Muscle layer of colon (tissue), 2 donors: Measurements from ENCODE around the gene PODN.

Experiments used
- H3K27ac ChIP-seq: one replicate; pipeline ENCODE4 v1.7.0; 2013; ENCODE audit warnings: low read depth, mild to moderate bottlenecking, low read length, moderate library complexity
- H3K27me3 ChIP-seq, 2 donors: one replicate each; pipeline ENCODE4 v1.7.0; 2013; ENCODE audit warnings: low read length in 2 of 2, mild to moderate bottlenecking in 2 of 2; ENCODE audit not compliant: insufficient read depth in 2 of 2, control insufficient read depth in 1 of 2
- H3K36me3 ChIP-seq: one replicate; pipeline ENCODE4 v1.7.0; 2013; ENCODE audit warnings: mild to moderate bottlenecking, low read length; ENCODE audit not compliant: insufficient read depth
- H3K4me1 ChIP-seq: one replicate; pipeline ENCODE4 v1.7.0; 2013; ENCODE audit warnings: mild to moderate bottlenecking, low read length; ENCODE audit not compliant: insufficient read depth
- H3K4me3 ChIP-seq, 2 donors: one replicate each; pipeline ENCODE4 v1.7.0; 2013; ENCODE audit warnings: low read length in 2 of 2, low read depth in 1 of 2, mild to moderate bottlenecking in 1 of 2, moderate library complexity in 1 of 2
- H3K9ac ChIP-seq: one replicate; pipeline ENCODE4 v1.7.0; 2013; ENCODE audit warnings: low read length
- H3K9me3 ChIP-seq: one replicate; pipeline ENCODE4 v1.7.0; 2013; ENCODE audit warnings: mild to moderate bottlenecking, low read length
- donor health status: abdominal sarcoma.
- donor health status: Adenocarcinoma of cecum.

The PODN gene

DNA sequence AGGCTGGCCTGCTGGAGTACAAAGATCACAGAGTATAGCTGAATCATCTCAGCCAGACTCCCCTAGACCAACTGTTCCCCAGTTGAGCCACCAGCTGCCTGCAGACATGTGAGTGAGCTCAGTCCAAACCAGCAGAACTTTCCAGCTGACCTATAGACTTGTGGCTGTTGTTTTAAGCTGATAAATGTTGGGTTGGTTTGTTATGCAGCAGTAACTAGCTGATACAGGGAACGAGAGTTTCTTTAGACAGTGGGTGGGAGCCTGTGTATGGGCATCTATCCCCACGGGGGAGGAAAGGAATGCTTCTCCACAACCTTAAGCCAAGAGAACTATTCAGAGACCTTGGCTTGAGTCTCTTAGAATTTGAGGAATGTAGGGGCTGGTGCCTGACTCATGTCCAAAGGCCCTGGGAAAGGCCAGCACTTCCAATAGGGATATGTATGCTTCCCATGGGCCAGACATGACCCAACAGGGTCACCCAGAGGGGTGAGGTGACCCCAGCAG lies 50.3 kb downstream of the PODN start:
- H3K27me3 ChIP-seq: no peaks in the 10 kb centered on the region
- H3K36me3 ChIP-seq: no peaks in the 10 kb centered on the region
- H3K9ac ChIP-seq: no peak overlapping the region
- H3K9me3 ChIP-seq: no peaks in the 10 kb centered on the region
- H3K27ac ChIP-seq: no peak overlapping the region
- peaks cover 36% of the 10 kb centered on the region for H3K4me1 ChIP-seq
- no peak overlapping the region for H3K4me3 ChIP-seq

- H3K36me3 ChIP-seq: no peaks in the 10 kb centered on the region
- peaks cover 36% of the 10 kb centered on the region for H3K4me1 ChIP-seq
- H3K9me3 ChIP-seq: no peaks in the 10 kb centered on the region
- no peaks in the 10 kb centered on the region for H3K27me3 ChIP-seq
- no peak overlapping the region for H3K27ac ChIP-seq
- H3K9ac ChIP-seq: no peak overlapping the region
- no peak overlapping the region for H3K4me3 ChIP-seq
These were observed 50.8 kb downstream of the PODN start for GRCh38 chr1:53112861-53113260.

- Histone ChIP-seq H3K36me3 (no peaks in the 10 kb centered on the region), H3K27ac (no peak overlapping the region), H3K4me3 (no peak overlapping the region), H3K27me3 (no peaks in the 10 kb centered on the region), H3K4me1 (peaks cover 29% of the 10 kb centered on the region), H3K9me3 (no peaks in the 10 kb centered on the region), H3K9ac (no peak overlapping the region)
These were observed 52.1 kb downstream of the PODN start for GRCh38 chr1:53114090-53114489.

GRCh38 chr1:53114581-53115400 lies 52.8 kb downstream of the PODN start:
- Histone ChIP-seq H3K4me3 (no peak overlapping the region), H3K9ac (no peak overlapping the region), H3K36me3 (no peaks in the 10 kb centered on the region), H3K4me1 (peaks cover 22% of the 10 kb centered on the region), H3K27me3 (no peaks in the 10 kb centered on the region), H3K9me3 (no peaks in the 10 kb centered on the region), H3K27ac (no peak overlapping the region)

DNA sequence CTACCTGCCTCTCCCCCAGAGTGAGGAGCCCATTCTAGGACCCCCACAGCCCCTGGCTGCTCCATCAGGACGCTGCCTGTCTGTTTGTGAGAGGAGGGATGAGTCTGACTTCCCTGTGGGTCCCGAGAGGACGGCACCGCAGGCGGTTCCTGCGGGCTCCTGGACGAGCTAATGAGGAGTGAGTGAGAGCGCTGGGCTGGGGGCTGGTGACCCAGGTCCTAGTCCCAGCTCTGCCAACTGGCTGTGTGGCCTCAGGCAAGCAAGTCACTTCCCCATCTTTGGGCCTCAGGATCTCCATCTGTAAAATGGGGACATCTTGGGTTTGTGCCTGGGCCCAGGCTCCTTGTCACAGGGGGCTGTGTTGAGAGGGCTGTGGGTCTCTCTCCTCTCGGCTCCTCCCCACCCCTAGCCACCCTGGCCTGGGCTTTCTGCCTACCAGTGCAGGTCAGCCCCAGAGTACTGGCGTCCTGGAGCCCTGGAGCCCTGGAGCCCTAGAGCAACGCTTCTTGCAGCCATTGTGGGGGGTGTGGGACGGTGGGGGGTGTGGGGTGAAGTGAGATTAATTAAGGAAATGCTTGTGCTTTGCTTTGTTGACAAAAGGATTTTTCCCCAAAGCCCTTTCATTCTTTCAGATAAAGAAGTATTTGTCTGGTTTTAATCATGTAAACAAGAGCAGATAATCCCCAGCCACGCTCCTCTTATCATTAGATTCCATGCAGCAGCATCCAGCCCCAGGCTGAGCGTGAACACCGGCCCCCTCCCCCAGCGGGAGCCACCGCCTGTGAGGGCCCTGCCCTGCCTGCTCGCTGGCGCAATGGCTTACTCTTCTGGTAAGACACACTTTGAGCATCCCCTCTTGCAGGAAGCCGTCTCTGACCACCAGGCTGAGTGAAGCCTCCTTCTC lies 53.6 kb downstream of the PODN start:
- H3K4me1 ChIP-seq: peaks cover 20% of the 10 kb centered on the region
- H3K9ac ChIP-seq: no peak overlapping the region
- H3K4me3 ChIP-seq: no peak overlapping the region
- no peaks in the 10 kb centered on the region for H3K27me3 ChIP-seq
- H3K27ac ChIP-seq: no peak overlapping the region
- no peaks in the 10 kb centered on the region for H3K36me3 ChIP-seq
- H3K9me3 ChIP-seq: no peaks in the 10 kb centered on the region

DNA sequence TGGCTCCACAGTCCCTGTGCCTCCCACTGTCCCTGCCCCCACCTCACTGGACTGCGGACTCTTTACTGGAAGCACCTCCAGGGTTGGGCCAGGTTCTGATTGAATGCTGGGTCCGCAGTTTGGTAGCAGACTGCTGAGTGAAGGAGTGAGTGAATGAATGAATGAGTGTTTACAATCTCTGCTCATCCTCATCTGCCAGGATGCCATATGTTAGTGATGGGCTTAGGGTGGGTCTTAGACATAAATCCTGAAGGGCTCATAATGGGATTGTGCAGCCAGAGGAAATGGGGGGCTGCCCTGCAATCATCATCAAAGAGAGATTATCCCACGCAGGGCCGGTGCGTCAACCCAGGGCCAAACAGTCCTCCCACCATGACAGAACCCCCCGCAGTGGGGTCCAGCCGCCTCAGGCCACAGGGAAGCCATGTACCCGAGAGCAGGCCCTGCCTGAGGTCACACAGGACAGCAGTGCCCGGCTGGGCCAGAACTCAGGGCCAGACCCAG lies 54.3 kb downstream of the PODN start:
- no peak overlapping the region for H3K9ac ChIP-seq
- H3K4me3 ChIP-seq: no peak overlapping the region
- H3K36me3 ChIP-seq: no peaks in the 10 kb centered on the region
- no peaks in the 10 kb centered on the region for H3K27me3 ChIP-seq
- no peaks in the 10 kb centered on the region for H3K9me3 ChIP-seq
- H3K4me1 ChIP-seq: peaks cover 22% of the 10 kb centered on the region
- H3K27ac ChIP-seq: no peak overlapping the region

GRCh38 chr1:53116933-53117600 lies 55.1 kb downstream of the PODN start:
- Histone ChIP-seq H3K4me1 (peaks cover 23% of the 10 kb centered on the region), H3K9me3 (no peaks in the 10 kb centered on the region), H3K36me3 (no peaks in the 10 kb centered on the region), H3K27ac (no peak overlapping the region), H3K27me3 (no peaks in the 10 kb centered on the region), H3K9ac (no peak overlapping the region), H3K4me3 (no peak overlapping the region)

GRCh38 chr1:53117836-53118235 lies 55.8 kb downstream of the PODN start:
- Histone ChIP-seq H3K27me3 (no peaks in the 10 kb centered on the region), H3K9me3 (no peaks in the 10 kb centered on the region), H3K9ac (no peak overlapping the region), H3K4me3 (no peak overlapping the region), H3K4me1 (peaks cover 26% of the 10 kb centered on the region), H3K27ac (no peak overlapping the region), H3K36me3 (no peaks in the 10 kb centered on the region)

DNA sequence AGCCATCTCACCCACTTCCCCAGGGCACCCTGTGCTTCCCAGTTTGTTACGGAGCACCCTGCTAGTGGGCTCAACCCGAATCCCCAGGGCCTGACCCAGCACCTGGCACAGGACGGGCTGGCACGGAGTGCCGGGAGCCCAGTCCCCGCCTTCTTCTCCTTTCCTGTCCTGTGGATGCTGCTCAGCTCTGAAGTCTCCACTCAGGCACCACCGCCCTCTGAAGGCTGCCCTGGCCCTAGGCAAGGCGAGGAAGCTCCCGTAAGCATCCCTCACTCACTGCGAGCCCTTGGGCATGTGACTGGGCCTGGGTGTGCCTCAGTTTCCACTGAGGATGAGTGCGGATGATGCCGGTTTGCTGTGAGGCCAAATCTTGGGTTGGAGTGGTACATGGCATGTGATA lies 58.6 kb downstream of the PODN start:
- no peaks in the 10 kb centered on the region for H3K36me3 ChIP-seq
- no peak overlapping the region for H3K27ac ChIP-seq
- H3K27me3 ChIP-seq: no peaks in the 10 kb centered on the region
- H3K4me1 ChIP-seq: peaks cover 54% of the 10 kb centered on the region
- no peaks in the 10 kb centered on the region for H3K9me3 ChIP-seq
- no peak overlapping the region for H3K9ac ChIP-seq
- no peak overlapping the region for H3K4me3 ChIP-seq

DNA sequence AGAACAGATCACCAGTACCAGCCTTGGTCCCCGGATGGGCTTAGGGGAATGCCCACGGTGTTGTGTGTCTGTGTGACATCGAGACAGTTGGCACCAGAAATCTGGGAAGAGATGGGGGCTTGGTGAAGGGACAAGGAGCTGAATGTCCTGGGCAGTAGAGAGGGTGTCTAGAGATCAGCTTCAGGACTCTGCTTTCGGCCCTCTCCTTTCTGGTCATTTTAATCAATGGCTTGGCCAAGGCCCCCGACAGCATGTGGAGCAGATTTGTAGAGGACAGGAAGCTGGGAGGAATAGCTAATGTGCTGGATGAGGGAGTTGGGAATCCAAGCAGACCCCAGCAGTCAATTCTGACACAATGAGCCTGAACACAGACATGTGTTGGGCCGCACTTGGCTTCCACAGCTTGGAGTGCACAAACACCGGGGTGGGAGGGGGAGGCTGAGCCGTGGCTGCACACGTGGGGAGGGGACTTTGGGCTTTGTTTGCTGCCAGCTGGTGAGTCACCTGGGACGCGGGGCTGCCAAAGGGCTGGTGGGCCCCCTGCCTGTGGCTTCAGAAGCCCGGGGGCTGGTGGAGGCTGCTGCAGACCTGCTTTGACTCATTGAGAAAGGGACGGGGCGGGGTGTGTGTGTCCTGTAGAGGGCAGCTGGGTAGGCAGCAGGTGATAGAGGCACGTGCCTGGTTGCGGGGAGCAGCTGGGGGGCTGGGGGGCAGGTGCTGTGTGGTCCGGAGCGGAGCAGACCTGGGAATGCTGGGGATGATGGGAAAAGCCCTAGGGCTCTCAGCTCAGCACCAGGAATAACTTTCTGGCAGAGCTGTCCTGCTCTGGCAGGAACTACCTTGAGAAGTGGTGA lies 59.5 kb downstream of the PODN start:
- H3K27me3 ChIP-seq: no peaks in the 10 kb centered on the region
- peaks cover 63% of the 10 kb centered on the region for H3K4me1 ChIP-seq
- H3K27ac ChIP-seq: peak overlapping the region; percentile 68
- H3K4me3 ChIP-seq: no peak overlapping the region
- no peaks in the 10 kb centered on the region for H3K36me3 ChIP-seq
- no peaks in the 10 kb centered on the region for H3K9me3 ChIP-seq
- no peak overlapping the region for H3K9ac ChIP-seq
